ENCODE results near the gene LMO1. TPM values are rescaled to one million over a fixed set of nuclear protein-coding genes. Genes with fewer than 3 reads are reported as not detected.

Gene LMO1
- total RNA-seq, 4 donors from 2014 or later: not detected

- DNase-seq: no peak
- no peaks in the 10 kb centered on the region for H3K36me3 ChIP-seq
- H3K4me1 ChIP-seq: no peaks in the 10 kb centered on the region
- no peaks in the 10 kb centered on the region for H3K27me3 ChIP-seq
- TF ChIP-seq POLR2A (IDR thresholded peaks at IDR 0.05) (no peak), CTCF (IDR thresholded peaks at IDR 0.05) (no peak)
- no peak overlapping the region for H3K4me3 ChIP-seq
- H3K9me3 ChIP-seq: no peaks in the 10 kb centered on the region
- intact Hi-C loops (cut with DNase I; ENCODE audit: low total_unique reads): no loop called here
- no peak overlapping the region for H3K27ac ChIP-seq
Observed at GRCh38 chr11:8192896-8193209, 70.8 kb downstream of the LMO1 start.

- no peaks in the 10 kb centered on the region for H3K36me3 ChIP-seq
- no peak overlapping the region for H3K27ac ChIP-seq
- peak; percentile 29 to 39 for DNase-seq
- H3K27me3 ChIP-seq: no peaks in the 10 kb centered on the region
- H3K9me3 ChIP-seq: no peaks in the 10 kb centered on the region
- H3K4me1 ChIP-seq: no peaks in the 10 kb centered on the region
- intact Hi-C loops (cut with DNase I; ENCODE audit: low total_unique reads): no loop called here
- no peak for TF ChIP-seq POLR2A (IDR thresholded peaks at IDR 0.05)
- peak; percentile 52 to 65 (median 60) for TF ChIP-seq CTCF (IDR thresholded peaks at IDR 0.05)
- no peak overlapping the region for H3K4me3 ChIP-seq
Observed at GRCh38 chr11:8192016-8192895, 71.4 kb downstream of the LMO1 start.

DNA sequence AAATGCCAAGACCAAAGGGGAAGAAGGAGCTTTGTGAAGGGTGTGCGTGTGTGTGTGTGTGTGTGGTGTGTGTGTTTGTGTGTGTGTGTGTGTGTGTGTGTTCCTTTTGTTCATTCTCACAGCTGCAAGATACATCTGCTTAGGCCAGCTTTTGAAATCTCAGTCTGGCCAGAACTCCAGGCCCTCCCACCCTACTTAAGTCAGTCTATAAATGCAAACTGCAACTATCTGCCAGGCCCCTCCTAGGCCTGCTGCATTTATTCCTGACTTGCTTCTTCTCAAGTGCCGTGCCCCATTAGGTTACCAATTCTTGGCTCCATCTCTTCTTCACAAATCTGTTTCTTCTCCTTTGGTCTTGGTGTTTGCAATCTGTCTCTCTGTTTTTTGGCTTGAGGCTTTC, 73.2 kb downstream of the LMO1 start:
- H3K36me3 ChIP-seq: no peaks in the 10 kb centered on the region
- H3K27me3 ChIP-seq: no peaks in the 10 kb centered on the region
- no peaks in the 10 kb centered on the region for H3K9me3 ChIP-seq
- intact Hi-C loops (cut with DNase I; ENCODE audit: low total_unique reads): no loop called here
- H3K27ac ChIP-seq: no peak overlapping the region
- TF ChIP-seq POLR2A (IDR thresholded peaks at IDR 0.05): no peak
- H3K4me1 ChIP-seq: no peaks in the 10 kb centered on the region
- H3K4me3 ChIP-seq: no peak overlapping the region
- DNase-seq: no peak

GRCh38 chr11:8186429-8186828, 77.2 kb downstream of the LMO1 start:
- no peaks in the 10 kb centered on the region for H3K27me3 ChIP-seq
- H3K36me3 ChIP-seq: no peaks in the 10 kb centered on the region
- DNase-seq: no peak
- H3K27ac ChIP-seq: no peak overlapping the region
- H3K4me3 ChIP-seq: no peak overlapping the region
- no peaks in the 10 kb centered on the region for H3K9me3 ChIP-seq
- TF ChIP-seq POLR2A (IDR thresholded peaks at IDR 0.05) (no peak), CTCF (IDR thresholded peaks at IDR 0.05) (no peak)
- intact Hi-C loops (cut with DNase I; ENCODE audit: low total_unique reads): no loop called here
- H3K4me1 ChIP-seq: no peaks in the 10 kb centered on the region

DNA sequence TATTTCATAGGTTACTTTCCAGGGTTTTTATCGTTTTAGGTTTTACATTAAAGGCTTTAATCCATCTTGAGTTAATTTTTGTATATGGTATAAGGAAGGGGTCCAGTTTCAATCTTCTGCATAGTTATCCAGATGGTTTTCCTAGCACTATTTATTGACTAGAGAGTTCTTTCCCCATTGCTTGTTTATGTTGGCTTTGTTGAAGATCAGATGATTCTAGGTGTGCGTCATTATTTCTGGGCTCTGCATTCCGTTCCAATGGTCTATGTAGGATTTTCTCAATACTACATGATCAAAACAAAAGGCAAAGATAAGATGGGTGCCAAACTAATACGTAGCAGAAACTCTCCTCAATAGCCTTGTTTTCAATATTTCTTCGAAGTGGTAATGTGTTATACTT, 80.6 kb downstream of the LMO1 start:
- no peaks in the 10 kb centered on the region for H3K36me3 ChIP-seq
- no peaks in the 10 kb centered on the region for H3K4me1 ChIP-seq
- intact Hi-C loops (cut with DNase I; ENCODE audit: low total_unique reads): no loop called here
- H3K4me3 ChIP-seq: no peak overlapping the region
- no peak for TF ChIP-seq CTCF (IDR thresholded peaks at IDR 0.05)
- TF ChIP-seq POLR2A (IDR thresholded peaks at IDR 0.05): no peak
- no peak overlapping the region for H3K27ac ChIP-seq
- no peaks in the 10 kb centered on the region for H3K27me3 ChIP-seq
- no peaks in the 10 kb centered on the region for H3K9me3 ChIP-seq
- DNase-seq: no peak
